Measurements from ENCODE around the gene DHCR24. TPM values are rescaled to one million over a fixed set of nuclear protein-coding genes. Genes with fewer than 3 reads are reported as not detected.

Gene DHCR24
- total and polyA plus RNA-seq, 2 donors (not counting 1 experiment from before 2014, with no cell fraction given): 5.2 to 13.3 TPM

- ATAC-seq (ENCODE audit: low read depth) (no peak), DNase-seq (no peak)
- no peak for TF ChIP-seq EZH2 (IDR thresholded peaks at IDR 0.05; ENCODE audit: borderline replicate concordance, insufficient read depth, low read depth, low read length, poor library complexity, severe bottlenecking)
- TF ChIP-seq CTCF (IDR thresholded peaks at IDR 0.05): no peak
- no peak overlapping the region for H3K9ac ChIP-seq (ENCODE audit: low read length)
- no peaks in the 10 kb centered on the region for H3K9me3 ChIP-seq (ENCODE audit: control extremely low read depth in 1 of 3, control insufficient read depth in 2 of 3, insufficient read depth in 1 of 3, low read length in 2 of 3)
- no peak overlapping the region for H3K4me3 ChIP-seq (ENCODE audit: control extremely low read depth in 1 of 5, extremely low read depth in 1 of 5, insufficient read depth in 1 of 5, low read depth in 2 of 5, low read length in 4 of 5)
- H3K27ac ChIP-seq (ENCODE audit: low read length in 2 of 2): no peak overlapping the region
- H4K20me1 ChIP-seq (ENCODE audit: control insufficient read depth, insufficient read depth, low read length, poor library complexity, severe bottlenecking): no peaks in the 10 kb centered on the region
- H3K27me3 Mint-ChIP-seq: no peaks in the 10 kb centered on the region
- H3K4me2 ChIP-seq (replicated peaks; ENCODE audit: low read depth, low read length, poor library complexity, severe bottlenecking): no peak overlapping the region
- WGBS (ENCODE audit: insufficient coverage): 82% methylated on average over 10 of the region's 13 CpGs
- H3K27me3 ChIP-seq (replicated peaks in 1 of 4; ENCODE audit: control extremely low read depth in 1 of 4, control insufficient read depth in 3 of 4, insufficient read depth in 4 of 4, low read length in 3 of 4): no peaks in the 10 kb centered on the region
- no peaks in the 10 kb centered on the region for H3K36me3 ChIP-seq (replicated peaks in 1 of 2; ENCODE audit: control extremely low read depth in 1 of 2, control insufficient read depth in 1 of 2, extremely low read depth in 1 of 2, insufficient read depth in 2 of 2, low read length in 1 of 2)
- H3K4me1 Mint-ChIP-seq: no peaks in the 10 kb centered on the region
- H3K4me3 Mint-ChIP-seq: no peak overlapping the region
- H3K4me1 ChIP-seq (ENCODE audit: control insufficient read depth in 2 of 2, insufficient read depth in 2 of 2, low read length in 2 of 2): no peaks in the 10 kb centered on the region
- no peaks in the 10 kb centered on the region for H3K79me2 ChIP-seq (ENCODE audit: control insufficient read depth, insufficient read depth, low read length)
- intact Hi-C loops (cut with micrococcal nuclease): loop anchor here (5.0 kb wide), 1 partner anchor 856 kb away; no protein-coding TSS in a partner anchor
- no peaks in the 10 kb centered on the region for H3K9me3 Mint-ChIP-seq (ENCODE audit: insufficient read depth)
- CTCF ChIA-PET: interaction anchor here (0.7 kb wide), 1 partner anchor 141 kb away, joined by 3 read pairs; no protein-coding TSS in a partner anchor
- no peak overlapping the region for H3K27ac Mint-ChIP-seq
- POLR2A ChIA-PET: no interaction called here
- H2AFZ ChIP-seq (ENCODE audit: insufficient read depth, low read depth, low read length, poor library complexity, severe bottlenecking): no peak overlapping the region
These were observed 74.1 kb downstream of the DHCR24 start for GRCh38 chr1:54812801-54813484.
